IgD-negative memory B cell (primary cell): Measurements from ENCODE around the gene PPP1R16B. TPM values are rescaled to one million over a fixed set of nuclear protein-coding genes. Genes with fewer than 3 reads are reported as not detected.
A peak's percentile ranks its signal among the peaks of the same experiment; 100 is the strongest.

Source experiments
- H3K27ac Mint-ChIP-seq, 3 donors: one replicate each; pipeline ENCODE4 v1.8.0; 2020 to 2022; ENCODE audit warnings: mild to moderate bottlenecking in 3 of 3, mixed read lengths in 3 of 3, moderate library complexity in 1 of 3
- H3K27me3 Mint-ChIP-seq: one replicate; pipeline ENCODE4 v1.8.0; 2021; ENCODE audit warnings: mixed read lengths
- H3K36me3 Mint-ChIP-seq: one replicate; pipeline ENCODE4 v1.8.0; 2020; ENCODE audit warnings: mild to moderate bottlenecking, mixed read lengths
- H3K4me1 Mint-ChIP-seq, 3 donors: one replicate each; pipeline ENCODE4 v1.8.0; 2020 to 2022; ENCODE audit warnings: mixed read lengths in 3 of 3, mild to moderate bottlenecking in 1 of 3
- H3K4me3 Mint-ChIP-seq, 4 donors: one replicate each; pipeline ENCODE4 v1.8.0; 2020 to 2022; ENCODE audit warnings: mild to moderate bottlenecking in 4 of 4, mixed read lengths in 4 of 4, moderate library complexity in 3 of 4
- H3K9me3 Mint-ChIP-seq, 3 donors: one replicate each; pipeline ENCODE4 v1.8.0; 2020 to 2021; ENCODE audit warnings: mixed read lengths in 3 of 3, mild to moderate bottlenecking in 1 of 3
- polyA plus RNA-seq: library from polyadenylated mRNA; unstranded; fragments of 300-500 nt; fragmentation: Illumina TruSeq; gene quantifications from one replicate; pipeline ENCODE4 v1.2.3, GENCODE V29; 2021

The PPP1R16B gene
- polyA plus RNA-seq: 68.0 TPM

GRCh38 chr20:38805502-38805957, at the start of gene PPP1R16B:
TSS of gene PPP1R16B (plus strand) at chr20:38805697. CDS start at chr20:38835926, 30,229 bp downstream.
- H3K4me3 Mint-ChIP-seq: peak within 1 kb of the TSS; percentile 90 to 99 (median 98)
- H3K9me3 Mint-ChIP-seq: no peaks in the 10 kb centered on the region
- H3K4me1 Mint-ChIP-seq: peaks cover 37 to 42% (median 38%) of the 10 kb centered on the region in 3 donors
- peaks cover 2% of the 10 kb centered on the region for H3K27me3 Mint-ChIP-seq
- no peaks in the 10 kb centered on the region for H3K36me3 Mint-ChIP-seq
- H3K27ac Mint-ChIP-seq: peak within 1 kb of the TSS; percentile 95 to 98 (median 97)

GRCh38 chr20:38757145-38757775, 48.2 kb upstream of the PPP1R16B start:
- Mint-ChIP-seq H3K27ac (no peak overlapping the region), H3K36me3 (peaks cover 10% of the 10 kb centered on the region), H3K4me1 (no peaks in the 10 kb centered on the region), H3K27me3 (no peaks in the 10 kb centered on the region), H3K4me3 (no peak overlapping the region), H3K9me3 (no peaks in the 10 kb centered on the region)

- H3K4me3 Mint-ChIP-seq: no peak overlapping the region
- H3K27me3 Mint-ChIP-seq: no peaks in the 10 kb centered on the region
- H3K4me1 Mint-ChIP-seq: peaks cover 0 to 2% (median 0%) of the 10 kb centered on the region in 3 donors
- H3K9me3 Mint-ChIP-seq: no peaks in the 10 kb centered on the region
- H3K36me3 Mint-ChIP-seq: peaks cover 10% of the 10 kb centered on the region
- H3K27ac Mint-ChIP-seq: peak overlapping the region in 1 of 3 donors; percentile 64
Observed at GRCh38 chr20:38759106-38759505, 46.4 kb upstream of the PPP1R16B start.

- no peaks in the 10 kb centered on the region for H3K27me3 Mint-ChIP-seq
- no peaks in the 10 kb centered on the region for H3K9me3 Mint-ChIP-seq
- H3K36me3 Mint-ChIP-seq: peaks cover 9% of the 10 kb centered on the region
- H3K4me1 Mint-ChIP-seq: peaks cover 0 to 2% (median 0%) of the 10 kb centered on the region in 3 donors
- H3K4me3 Mint-ChIP-seq: no peak overlapping the region
- H3K27ac Mint-ChIP-seq: no peak overlapping the region
Observed at GRCh38 chr20:38760978-38761377, 44.5 kb upstream of the PPP1R16B start.

- Mint-ChIP-seq H3K4me1 (peaks cover 0 to 2% (median 0%) of the 10 kb centered on the region in 3 donors), H3K27me3 (no peaks in the 10 kb centered on the region), H3K27ac (no peak overlapping the region), H3K4me3 (no peak overlapping the region), H3K9me3 (no peaks in the 10 kb centered on the region), H3K36me3 (peaks cover 12% of the 10 kb centered on the region)
Observed at GRCh38 chr20:38762174-38762573, 43.3 kb upstream of the PPP1R16B start.

GRCh38 chr20:38763616-38764015, 41.9 kb upstream of the PPP1R16B start:
- peaks cover 14% of the 10 kb centered on the region for H3K36me3 Mint-ChIP-seq
- H3K27me3 Mint-ChIP-seq: no peaks in the 10 kb centered on the region
- no peak overlapping the region for H3K4me3 Mint-ChIP-seq
- peak overlapping the region in 1 of 3 donors; percentile 11 for H3K27ac Mint-ChIP-seq
- H3K4me1 Mint-ChIP-seq: peaks cover 0 to 2% (median 0%) of the 10 kb centered on the region in 3 donors
- H3K9me3 Mint-ChIP-seq: no peaks in the 10 kb centered on the region

- Mint-ChIP-seq H3K4me3 (no peak overlapping the region), H3K27ac (no peak overlapping the region), H3K9me3 (no peaks in the 10 kb centered on the region), H3K36me3 (peaks cover 12% of the 10 kb centered on the region), H3K4me1 (peaks cover 0 to 7% (median 0%) of the 10 kb centered on the region in 3 donors), H3K27me3 (no peaks in the 10 kb centered on the region)
Observed at GRCh38 chr20:38764567-38765318, 40.8 kb upstream of the PPP1R16B start.

GRCh38 chr20:38766071-38766470, 39.4 kb upstream of the PPP1R16B start:
- no peak overlapping the region for H3K4me3 Mint-ChIP-seq
- no peaks in the 10 kb centered on the region for H3K27me3 Mint-ChIP-seq
- no peak overlapping the region for H3K27ac Mint-ChIP-seq
- H3K9me3 Mint-ChIP-seq: no peaks in the 10 kb centered on the region
- H3K36me3 Mint-ChIP-seq: peaks cover 12% of the 10 kb centered on the region
- H3K4me1 Mint-ChIP-seq: peaks cover 0 to 8% (median 2%) of the 10 kb centered on the region in 3 donors

GRCh38 chr20:38769376-38770295, 35.9 kb upstream of the PPP1R16B start:
- Mint-ChIP-seq H3K36me3 (peaks cover 29% of the 10 kb centered on the region), H3K4me1 (peaks cover 0 to 9% (median 9%) of the 10 kb centered on the region in 3 donors), H3K9me3 (peaks cover 3 to 10% (median 8%) of the 10 kb centered on the region in 3 donors), H3K27ac (peak overlapping the region in 2 of 3 donors; percentile 43 to 53), H3K27me3 (no peaks in the 10 kb centered on the region), H3K4me3 (no peak overlapping the region)

GRCh38 chr20:38770546-38770945, 35.0 kb upstream of the PPP1R16B start:
- H3K36me3 Mint-ChIP-seq: peaks cover 29% of the 10 kb centered on the region
- H3K4me3 Mint-ChIP-seq: no peak overlapping the region
- peaks cover 3 to 10% (median 8%) of the 10 kb centered on the region in 3 donors for H3K9me3 Mint-ChIP-seq
- H3K4me1 Mint-ChIP-seq: peaks cover 0 to 10% (median 9%) of the 10 kb centered on the region in 3 donors
- H3K27ac Mint-ChIP-seq: peak overlapping the region in 1 of 3 donors; percentile 53
- H3K27me3 Mint-ChIP-seq: no peaks in the 10 kb centered on the region

- no peak overlapping the region for H3K27ac Mint-ChIP-seq
Observed at GRCh38 chr20:38770970-38771369, 34.5 kb upstream of the PPP1R16B start.

GRCh38 chr20:38771621-38772020, 33.9 kb upstream of the PPP1R16B start:
- Mint-ChIP-seq H3K4me1 (peaks cover 0 to 17% (median 9%) of the 10 kb centered on the region in 3 donors), H3K27ac (no peak overlapping the region), H3K4me3 (peak overlapping the region in 1 of 4 donors; percentile 45), H3K27me3 (no peaks in the 10 kb centered on the region), H3K9me3 (peaks cover 3 to 10% (median 8%) of the 10 kb centered on the region in 3 donors), H3K36me3 (peaks cover 26% of the 10 kb centered on the region)

More at GRCh38 chr20:38770970-38771369, 34.5 kb upstream of the PPP1R16B start:
- H3K4me1 Mint-ChIP-seq: peaks cover 0 to 11% (median 9%) of the 10 kb centered on the region in 3 donors
- peak overlapping the region in 1 of 4 donors; percentile 17 for H3K4me3 Mint-ChIP-seq
- H3K9me3 Mint-ChIP-seq: peaks cover 3 to 10% (median 8%) of the 10 kb centered on the region in 3 donors
- H3K27me3 Mint-ChIP-seq: no peaks in the 10 kb centered on the region
- H3K36me3 Mint-ChIP-seq: peaks cover 29% of the 10 kb centered on the region

- peaks cover 3 to 10% (median 8%) of the 10 kb centered on the region in 3 donors for H3K9me3 Mint-ChIP-seq
- peaks cover 0 to 17% (median 9%) of the 10 kb centered on the region in 3 donors for H3K4me1 Mint-ChIP-seq
- H3K4me3 Mint-ChIP-seq: peak overlapping the region in 1 of 4 donors; percentile 73
- H3K36me3 Mint-ChIP-seq: peaks cover 23% of the 10 kb centered on the region
- H3K27me3 Mint-ChIP-seq: no peaks in the 10 kb centered on the region
- peak overlapping the region in 1 of 3 donors; percentile 24 for H3K27ac Mint-ChIP-seq
Observed at GRCh38 chr20:38774167-38774566, 31.3 kb upstream of the PPP1R16B start.

GRCh38 chr20:38776363-38776762, 29.1 kb upstream of the PPP1R16B start:
- Mint-ChIP-seq H3K27ac (peak overlapping the region; percentile 39 to 85 (median 81)), H3K27me3 (no peaks in the 10 kb centered on the region), H3K4me3 (peak overlapping the region in 3 of 4 donors; percentile 50 to 86 (median 68)), H3K9me3 (peaks cover 3 to 10% (median 8%) of the 10 kb centered on the region in 3 donors), H3K4me1 (peaks cover 0 to 12% (median 7%) of the 10 kb centered on the region in 3 donors), H3K36me3 (peaks cover 23% of the 10 kb centered on the region)
